HCT116 (cell line): Measurements from ENCODE around the gene CXCR4. TPM values are rescaled to one million over a fixed set of nuclear protein-coding genes. Genes with fewer than 3 reads are reported as not detected.

ENCODE experiments used
- ATAC-seq: fragments of 200-7000 bp; cut with Tn5 transposase; 2 replicates; pipeline ENCODE4 v1.9.1; 2020; ENCODE audit warnings: mild to moderate bottlenecking, moderate library complexity
- BruUV-seq: library from RNA; stranded (reverse); fragments of 400-500 nt; replicated peaks from 2 replicates; lab custom pipeline; 2021; lab: Mats Ljungman, UMichigan
- CTCF ChIA-PET: fragments of 300-600 bp; sonication (Branson Sonifier 250); formaldehyde crosslinking; loops from one replicate; lab custom pipeline; 2021; ENCODE audit warnings: antibody characterized with exemption; lab: Charles Lee
- POLR2A ChIA-PET: fragments of 300-600, 350-600 bp; sonication (Branson Sonifier 250); formaldehyde crosslinking; loops from one replicate; lab custom pipeline; 2021; ENCODE audit warnings: antibody characterized with exemption; lab: Charles Lee
- RAD21 ChIA-PET, 2 experiments: fragments of 300-600 bp; sonication (Branson Sonifier 250); formaldehyde crosslinking; loops; one replicate each; lab custom pipeline; 2023; ENCODE audit warnings: low total read pairs in 2 of 2; ENCODE audit not compliant: uncharacterized antibody in 2 of 2, unreplicated experiment in 2 of 2, low non-redundant PET in 1 of 2; lab: Charles Lee
- DNase-seq: peaks from one replicate; pipeline ENCODE4 v3.0.0-alpha.2; 2010; ENCODE audit warnings: low read depth, low spot score
- H2AFZ ChIP-seq: fragments of 200-600 bp; shearing (Covaris generic), sonication (generic); 2 replicates; pipeline ENCODE4 v1.6.1; 2017; ENCODE audit warnings: low read depth, mixed run types, mixed read lengths, antibody characterized with exemption, low read length; ENCODE audit not compliant: poor library complexity, severe bottlenecking
- H3K27ac ChIP-seq: 2 replicates; pipeline ENCODE4 v1.5.1; 2012; ENCODE audit warnings: low read depth, low read length
- H3K27me3 ChIP-seq: fragments of 200-600 bp; sonication (generic); 2 replicates; pipeline ENCODE4 v1.6.1; 2016; ENCODE audit warnings: mixed run types, low read length, mixed read lengths; ENCODE audit not compliant: insufficient read depth
- H3K36me3 ChIP-seq, 2 experiments: fragments of 200-500 bp in 1 of 2; fragments of 200-600 bp in 1 of 2; sonication (Bioruptor generic) in 1 of 2; sonication (generic) in 1 of 2; 2 replicates each; pipeline versions ENCODE4 v1.5.1 to v1.6.1; 2014 to 2016; ENCODE audit warnings: low read length in 2 of 2, inconsistent platforms in 1 of 2, mixed read lengths in 1 of 2, mixed run types in 1 of 2; ENCODE audit not compliant: insufficient read depth in 2 of 2, control insufficient read depth in 1 of 2
- H3K4me1 ChIP-seq, 2 experiments: fragments of 200-600 bp in 1 of 2; sonication (generic) in 1 of 2; 2 replicates each; pipeline versions ENCODE4 v1.5.1 to v1.6.1; 2012 to 2017; ENCODE audit warnings: low read length in 2 of 2, inconsistent platforms in 1 of 2, mild to moderate bottlenecking in 1 of 2, mixed read lengths in 1 of 2, mixed run types in 1 of 2, moderate library complexity in 1 of 2; ENCODE audit not compliant: insufficient read depth in 2 of 2, control insufficient read depth in 1 of 2
- H3K4me2 ChIP-seq: fragments of 200-600 bp; sonication (generic); 2 replicates; pipeline ENCODE4 v1.6.1; 2017; ENCODE audit warnings: mixed run types, low read length, mixed read lengths
- H3K4me3 ChIP-seq, 2 experiments: fragments of 200-600 bp in 1 of 2; sonication (generic) in 1 of 2; replicated peaks in 1 of 2; 2 replicates each; pipeline ENCODE4 v1.5.1; 2011 to 2016; ENCODE audit warnings: low read length in 2 of 2, control low read depth in 1 of 2, low read depth in 1 of 2, mild to moderate bottlenecking in 1 of 2, mixed read lengths in 1 of 2, mixed run types in 1 of 2
- H3K79me2 ChIP-seq: fragments of 200-600 bp; sonication (generic); 2 replicates; pipeline ENCODE4 v1.6.1; 2017; ENCODE audit warnings: mild to moderate bottlenecking, mixed run types, low read length, moderate library complexity, mixed read lengths; ENCODE audit not compliant: insufficient read depth
- H3K9ac ChIP-seq: fragments of 200-600 bp; sonication (generic); 2 replicates; pipeline ENCODE4 v1.6.1; 2016; ENCODE audit warnings: low read length, mixed read lengths
- H3K9me2 ChIP-seq: fragments of 200-600 bp; sonication (generic), shearing (Covaris generic); 2 replicates; pipeline ENCODE4 v1.6.1; 2017; ENCODE audit warnings: mixed run types, mild to moderate bottlenecking, moderate library complexity; ENCODE audit not compliant: insufficient read depth
- H3K9me3 ChIP-seq, 2 experiments: fragments of 200-500 bp in 1 of 2; fragments of 200-600 bp in 1 of 2; sonication (Bioruptor generic) in 1 of 2; sonication (generic) in 1 of 2; 2 replicates each; pipeline ENCODE4 v1.6.1; 2014 to 2017; ENCODE audit warnings: low read length in 2 of 2, mixed read lengths in 2 of 2, inconsistent platforms in 1 of 2, low read depth in 1 of 2, mild to moderate bottlenecking in 1 of 2, mixed run types in 1 of 2, moderate library complexity in 1 of 2; ENCODE audit not compliant: control insufficient read depth in 1 of 2, insufficient read depth in 1 of 2
- H4K20me1 ChIP-seq: fragments of 200-600 bp; sonication (generic), shearing (Covaris generic); 2 replicates; pipeline ENCODE4 v1.6.1; 2017; ENCODE audit warnings: mixed run types, mild to moderate bottlenecking, moderate library complexity; ENCODE audit not compliant: insufficient read depth
- ATF3 ChIP-seq: IDR thresholded peaks from 2 replicates; pipeline ENCODE4 v1.6.1; 2012
- CBX3 ChIP-seq: IDR thresholded peaks from 2 replicates; pipeline ENCODE4 v1.6.1; 2012; ENCODE audit warnings: low read depth
- ELF1 ChIP-seq: IDR thresholded peaks from 2 replicates; pipeline ENCODE4 v1.6.1; 2012; ENCODE audit warnings: low read depth, borderline replicate concordance
- EZH2 ChIP-seq: fragments of 200-600 bp; sonication (generic); IDR thresholded peaks from 2 replicates; pipeline ENCODE4 v1.6.1; 2017; ENCODE audit warnings: antibody characterized with exemption, mixed run types
- EZH2phosphoT487 ChIP-seq: fragments of 200-600 bp; IDR thresholded peaks from 2 replicates; pipeline ENCODE4 v1.6.1; 2018; ENCODE audit warnings: antibody characterized with exemption, borderline replicate concordance
- JUND ChIP-seq: IDR thresholded peaks from 2 replicates; pipeline ENCODE4 v1.6.1; 2012
- MAX ChIP-seq: IDR thresholded peaks from 2 replicates; pipeline ENCODE4 v1.6.1; 2012
- POLR2A ChIP-seq: IDR thresholded peaks from 2 replicates; pipeline ENCODE4 v1.7.0; 2011; ENCODE audit warnings: borderline replicate concordance; ENCODE audit not compliant: insufficient read depth, insufficient read length; ENCODE audit errors: extremely low read depth
- POLR2AphosphoS5 ChIP-seq: IDR thresholded peaks from 2 replicates; pipeline ENCODE4 v1.6.1; 2011; ENCODE audit warnings: mild to moderate bottlenecking, low read depth, low read length, moderate library complexity
- RAD21 ChIP-seq: IDR thresholded peaks from 2 replicates; pipeline ENCODE4 v1.6.1; 2012; ENCODE audit warnings: low read depth, mild to moderate bottlenecking
- SIN3A ChIP-seq: IDR thresholded peaks from 2 replicates; pipeline ENCODE4 v1.6.1; 2012; ENCODE audit warnings: low read depth
- SP1 ChIP-seq: IDR thresholded peaks from 2 replicates; pipeline ENCODE4 v1.6.1; 2012; ENCODE audit warnings: low read depth
- SRF ChIP-seq: IDR thresholded peaks from 2 replicates; pipeline ENCODE4 v1.6.1; 2012; ENCODE audit warnings: low read depth
- TCF7L2 ChIP-seq: IDR thresholded peaks from 2 replicates; pipeline ENCODE4 v1.7.0; 2011; ENCODE audit warnings: borderline replicate concordance, inconsistent platforms; ENCODE audit not compliant: insufficient read depth, insufficient read length; ENCODE audit errors: extremely low read depth
- YY1 ChIP-seq: IDR thresholded peaks from 2 replicates; pipeline ENCODE4 v1.6.1; 2011; ENCODE audit warnings: low read length, low read depth, moderate library complexity, mild to moderate bottlenecking; ENCODE audit not compliant: insufficient replicate concordance; ENCODE audit errors: extremely low read depth
- ZBTB33 ChIP-seq: IDR thresholded peaks from 2 replicates; pipeline ENCODE4 v1.6.1; 2011; ENCODE audit warnings: mild to moderate bottlenecking, low read length, moderate library complexity; ENCODE audit not compliant: insufficient replicate concordance; ENCODE audit errors: extremely low read depth
- ZFX ChIP-seq: fragments of 450-650 bp; IDR thresholded peaks from 2 replicates; pipeline ENCODE4 v1.6.1; 2017
- intact Hi-C: fragments of 100-400 bp; cut with micrococcal nuclease; formaldehyde crosslinking; loops from 2 replicates; pipeline ENCODE4 v1.10.0; 2022
- total RNA-seq: library from RNA; stranded (reverse); gene quantifications from one replicate; pipeline ENCODE4 v1.2.1, GENCODE V29; 2021; ENCODE audit not compliant: unreplicated experiment
- TF ChIP-seq, protein P1 (sequence below): IDR thresholded peaks from 2 replicates; pipeline ENCODE4 v1.6.1; 2012; ENCODE audit warnings: low read depth
- TF ChIP-seq, protein P2 (sequence below), 3 experiments: fragments of 200-600 bp in 1 of 3; sonication (generic) in 1 of 3; IDR thresholded peaks in 2 of 3; conservative IDR thresholded peaks in 1 of 3; 2 replicates each; pipeline ENCODE4 v1.5.1; 2012 to 2017; ENCODE audit warnings: low read depth in 2 of 3, low read length in 2 of 3, antibody characterized with exemption in 1 of 3, borderline replicate concordance in 1 of 3, control low read depth in 1 of 3, mild to moderate bottlenecking in 1 of 3, mixed read lengths in 1 of 3, mixed run types in 1 of 3, moderate library complexity in 1 of 3; ENCODE audit not compliant: insufficient read depth in 1 of 3

Gene CXCR4
- total RNA-seq, 1 experiment from 2014 or later = 1.3 TPM

DNA sequence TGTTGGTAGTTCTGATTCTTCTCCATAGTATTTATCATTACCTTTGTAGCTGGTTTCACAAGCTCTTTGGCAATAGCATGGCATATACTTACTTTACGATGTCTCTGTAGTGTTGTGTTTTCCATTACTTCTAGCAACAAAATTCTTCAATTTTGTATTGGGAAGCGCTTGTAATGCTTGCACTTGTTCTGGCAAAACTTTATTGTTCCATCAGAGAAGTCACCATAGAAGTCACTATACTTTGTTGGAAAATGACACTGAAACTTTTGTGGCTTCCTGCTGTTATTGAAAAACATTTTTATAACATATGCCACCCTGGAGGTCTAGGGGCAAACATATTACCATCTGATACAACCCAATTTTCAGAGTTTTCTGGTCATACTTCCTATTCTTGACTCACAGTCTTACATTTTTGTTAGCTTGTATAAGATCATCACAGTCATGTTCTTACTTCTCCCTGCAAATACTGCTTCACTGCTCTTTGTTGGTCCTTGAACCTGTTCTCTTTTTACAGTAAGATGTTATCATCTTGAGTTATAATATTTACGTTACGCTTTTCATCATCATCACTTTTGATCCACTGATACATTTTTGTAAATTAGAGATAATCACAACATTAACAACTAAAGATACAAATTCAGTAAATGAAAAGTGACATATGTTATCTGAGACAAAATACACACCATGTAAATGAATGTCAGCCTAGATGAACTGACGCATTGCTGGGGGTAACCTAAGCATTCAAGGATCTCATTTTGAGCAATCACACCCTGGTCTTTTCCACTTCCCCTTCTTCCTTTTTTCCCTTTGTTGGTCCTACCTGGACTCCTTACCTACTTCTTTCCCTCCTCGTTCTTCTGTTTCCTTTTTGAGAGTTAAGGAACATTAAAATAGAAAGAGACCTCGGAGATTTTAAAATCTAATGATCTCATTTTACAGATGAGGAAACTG, 33.3 kb upstream of the CXCR4 start:
- Histone ChIP-seq H3K4me1 (no peaks in the 10 kb centered on the region), H3K9me2 (no peaks in the 10 kb centered on the region), H3K27me3 (peaks cover 5% of the 10 kb centered on the region; the same call in 1 of the 2 replicates), H3K27ac (no peak overlapping the region), H4K20me1 (no peaks in the 10 kb centered on the region), H3K9me3 (no peaks in the 10 kb centered on the region), H3K79me2 (no peaks in the 10 kb centered on the region), H3K4me2 (no peak overlapping the region), H3K4me3 (no peak overlapping the region), H3K9ac (no peak overlapping the region), H3K36me3 (no peaks in the 10 kb centered on the region), H2AFZ (no peak overlapping the region)
- ATAC-seq (no peak), DNase-seq (no peak)
- ChIA-PET POLR2A (no interaction called here), CTCF (interaction anchor here (0.9 kb wide), 1 partner anchor 21 kb away, joined by 3 read pairs; no protein-coding TSS in a partner anchor), RAD21 (no interaction called here)
- intact Hi-C loops = no loop called here
- BruUV-seq = no TSS peak
- no peak for TF ChIP-seq POLR2AphosphoS5
- TF ChIP-seq CBX3 = no peak
- TF ChIP-seq, protein P1, sequence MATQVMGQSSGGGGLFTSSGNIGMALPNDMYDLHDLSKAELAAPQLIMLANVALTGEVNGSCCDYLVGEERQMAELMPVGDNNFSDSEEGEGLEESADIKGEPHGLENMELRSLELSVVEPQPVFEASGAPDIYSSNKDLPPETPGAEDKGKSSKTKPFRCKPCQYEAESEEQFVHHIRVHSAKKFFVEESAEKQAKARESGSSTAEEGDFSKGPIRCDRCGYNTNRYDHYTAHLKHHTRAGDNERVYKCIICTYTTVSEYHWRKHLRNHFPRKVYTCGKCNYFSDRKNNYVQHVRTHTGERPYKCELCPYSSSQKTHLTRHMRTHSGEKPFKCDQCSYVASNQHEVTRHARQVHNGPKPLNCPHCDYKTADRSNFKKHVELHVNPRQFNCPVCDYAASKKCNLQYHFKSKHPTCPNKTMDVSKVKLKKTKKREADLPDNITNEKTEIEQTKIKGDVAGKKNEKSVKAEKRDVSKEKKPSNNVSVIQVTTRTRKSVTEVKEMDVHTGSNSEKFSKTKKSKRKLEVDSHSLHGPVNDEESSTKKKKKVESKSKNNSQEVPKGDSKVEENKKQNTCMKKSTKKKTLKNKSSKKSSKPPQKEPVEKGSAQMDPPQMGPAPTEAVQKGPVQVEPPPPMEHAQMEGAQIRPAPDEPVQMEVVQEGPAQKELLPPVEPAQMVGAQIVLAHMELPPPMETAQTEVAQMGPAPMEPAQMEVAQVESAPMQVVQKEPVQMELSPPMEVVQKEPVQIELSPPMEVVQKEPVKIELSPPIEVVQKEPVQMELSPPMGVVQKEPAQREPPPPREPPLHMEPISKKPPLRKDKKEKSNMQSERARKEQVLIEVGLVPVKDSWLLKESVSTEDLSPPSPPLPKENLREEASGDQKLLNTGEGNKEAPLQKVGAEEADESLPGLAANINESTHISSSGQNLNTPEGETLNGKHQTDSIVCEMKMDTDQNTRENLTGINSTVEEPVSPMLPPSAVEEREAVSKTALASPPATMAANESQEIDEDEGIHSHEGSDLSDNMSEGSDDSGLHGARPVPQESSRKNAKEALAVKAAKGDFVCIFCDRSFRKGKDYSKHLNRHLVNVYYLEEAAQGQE = no peak
- TF ChIP-seq SRF = no peak
- TF ChIP-seq ZBTB33 = no peak
- no peak for TF ChIP-seq SIN3A
- no peak for TF ChIP-seq EZH2phosphoT487
- TF ChIP-seq MAX = no peak
- TF ChIP-seq YY1 = no peak
- no peak for TF ChIP-seq SP1
- no peak for TF ChIP-seq RAD21
- TF ChIP-seq ELF1 = no peak
- no peak for TF ChIP-seq TCF7L2
- TF ChIP-seq, protein P2, sequence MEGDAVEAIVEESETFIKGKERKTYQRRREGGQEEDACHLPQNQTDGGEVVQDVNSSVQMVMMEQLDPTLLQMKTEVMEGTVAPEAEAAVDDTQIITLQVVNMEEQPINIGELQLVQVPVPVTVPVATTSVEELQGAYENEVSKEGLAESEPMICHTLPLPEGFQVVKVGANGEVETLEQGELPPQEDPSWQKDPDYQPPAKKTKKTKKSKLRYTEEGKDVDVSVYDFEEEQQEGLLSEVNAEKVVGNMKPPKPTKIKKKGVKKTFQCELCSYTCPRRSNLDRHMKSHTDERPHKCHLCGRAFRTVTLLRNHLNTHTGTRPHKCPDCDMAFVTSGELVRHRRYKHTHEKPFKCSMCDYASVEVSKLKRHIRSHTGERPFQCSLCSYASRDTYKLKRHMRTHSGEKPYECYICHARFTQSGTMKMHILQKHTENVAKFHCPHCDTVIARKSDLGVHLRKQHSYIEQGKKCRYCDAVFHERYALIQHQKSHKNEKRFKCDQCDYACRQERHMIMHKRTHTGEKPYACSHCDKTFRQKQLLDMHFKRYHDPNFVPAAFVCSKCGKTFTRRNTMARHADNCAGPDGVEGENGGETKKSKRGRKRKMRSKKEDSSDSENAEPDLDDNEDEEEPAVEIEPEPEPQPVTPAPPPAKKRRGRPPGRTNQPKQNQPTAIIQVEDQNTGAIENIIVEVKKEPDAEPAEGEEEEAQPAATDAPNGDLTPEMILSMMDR (IDR thresholded peaks at IDR 0.05 in 2 of 3, conservative IDR thresholded peaks at IDR 0.05 in 1 of 3; ENCODE audit: borderline replicate concordance in 1 of 3, insufficient read depth in 1 of 3, low read depth in 2 of 3, low read length in 2 of 3) = no peak
- TF ChIP-seq JUND = no peak
- no peak for TF ChIP-seq POLR2A
- no peak for TF ChIP-seq EZH2
- TF ChIP-seq ZFX = no peak
- no peak for TF ChIP-seq ATF3
